ENCODE results near the gene GALR2. TPM values are rescaled to one million over a fixed set of nuclear protein-coding genes. Genes with fewer than 3 reads are reported as not detected.

The GALR2 gene
- total RNA-seq, 1 donor = not detected

GRCh38 chr17:76063875-76064546 is 10.6 kb upstream of the GALR2 start:
- no peak overlapping the region for H3K4me3 ChIP-seq (ENCODE audit: low read depth, low read length)
- DNase-seq (ENCODE audit: low read depth) = no peak
- TF ChIP-seq, protein P1, sequence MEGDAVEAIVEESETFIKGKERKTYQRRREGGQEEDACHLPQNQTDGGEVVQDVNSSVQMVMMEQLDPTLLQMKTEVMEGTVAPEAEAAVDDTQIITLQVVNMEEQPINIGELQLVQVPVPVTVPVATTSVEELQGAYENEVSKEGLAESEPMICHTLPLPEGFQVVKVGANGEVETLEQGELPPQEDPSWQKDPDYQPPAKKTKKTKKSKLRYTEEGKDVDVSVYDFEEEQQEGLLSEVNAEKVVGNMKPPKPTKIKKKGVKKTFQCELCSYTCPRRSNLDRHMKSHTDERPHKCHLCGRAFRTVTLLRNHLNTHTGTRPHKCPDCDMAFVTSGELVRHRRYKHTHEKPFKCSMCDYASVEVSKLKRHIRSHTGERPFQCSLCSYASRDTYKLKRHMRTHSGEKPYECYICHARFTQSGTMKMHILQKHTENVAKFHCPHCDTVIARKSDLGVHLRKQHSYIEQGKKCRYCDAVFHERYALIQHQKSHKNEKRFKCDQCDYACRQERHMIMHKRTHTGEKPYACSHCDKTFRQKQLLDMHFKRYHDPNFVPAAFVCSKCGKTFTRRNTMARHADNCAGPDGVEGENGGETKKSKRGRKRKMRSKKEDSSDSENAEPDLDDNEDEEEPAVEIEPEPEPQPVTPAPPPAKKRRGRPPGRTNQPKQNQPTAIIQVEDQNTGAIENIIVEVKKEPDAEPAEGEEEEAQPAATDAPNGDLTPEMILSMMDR (IDR thresholded peaks at IDR 0.05; ENCODE audit: insufficient read depth, low read length) = no peak

- TF ChIP-seq, protein P1 (IDR thresholded peaks at IDR 0.05; ENCODE audit: insufficient read depth, low read length) = no peak
- H3K4me3 ChIP-seq (ENCODE audit: low read depth, low read length) = no peak overlapping the region
- no peak for DNase-seq (ENCODE audit: low read depth)
These were observed 8.8 kb upstream of the GALR2 start for GRCh38 chr17:76065775-76066174.

DNA sequence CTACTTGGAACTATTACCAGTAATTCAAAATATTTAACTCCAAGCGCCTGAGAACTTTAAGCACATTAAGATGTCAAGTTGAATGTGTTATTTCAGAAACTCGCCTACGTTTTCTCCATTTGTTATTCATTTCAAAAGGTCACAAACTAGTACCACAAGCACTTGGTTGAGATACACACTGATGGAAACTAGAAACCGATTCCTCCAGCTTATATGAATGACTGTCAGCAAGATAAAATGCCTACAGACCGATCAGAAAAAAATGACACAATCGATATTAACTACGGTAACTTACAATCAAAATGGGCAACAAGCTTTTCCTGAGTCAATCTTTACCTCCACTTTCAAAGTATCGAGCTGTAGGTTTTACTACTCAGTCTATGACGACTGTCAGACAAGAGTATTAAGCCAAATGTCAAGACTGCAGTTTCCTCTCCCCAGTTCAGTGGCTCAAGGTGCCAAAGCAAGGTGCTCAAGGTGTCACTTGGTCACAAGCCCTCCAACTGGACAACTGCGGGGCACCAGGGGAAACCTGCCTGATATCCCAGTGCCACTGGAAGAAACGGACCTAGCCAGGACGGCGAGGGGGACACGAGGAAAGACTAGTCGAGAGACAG is 2.9 kb upstream of the GALR2 start:
- TF ChIP-seq, protein P1 (IDR thresholded peaks at IDR 0.05; ENCODE audit: insufficient read depth, low read length) = no peak
- H3K4me3 ChIP-seq (ENCODE audit: low read depth, low read length) = peak overlapping the region; percentile 98
- no peak for DNase-seq (ENCODE audit: low read depth)

DNA sequence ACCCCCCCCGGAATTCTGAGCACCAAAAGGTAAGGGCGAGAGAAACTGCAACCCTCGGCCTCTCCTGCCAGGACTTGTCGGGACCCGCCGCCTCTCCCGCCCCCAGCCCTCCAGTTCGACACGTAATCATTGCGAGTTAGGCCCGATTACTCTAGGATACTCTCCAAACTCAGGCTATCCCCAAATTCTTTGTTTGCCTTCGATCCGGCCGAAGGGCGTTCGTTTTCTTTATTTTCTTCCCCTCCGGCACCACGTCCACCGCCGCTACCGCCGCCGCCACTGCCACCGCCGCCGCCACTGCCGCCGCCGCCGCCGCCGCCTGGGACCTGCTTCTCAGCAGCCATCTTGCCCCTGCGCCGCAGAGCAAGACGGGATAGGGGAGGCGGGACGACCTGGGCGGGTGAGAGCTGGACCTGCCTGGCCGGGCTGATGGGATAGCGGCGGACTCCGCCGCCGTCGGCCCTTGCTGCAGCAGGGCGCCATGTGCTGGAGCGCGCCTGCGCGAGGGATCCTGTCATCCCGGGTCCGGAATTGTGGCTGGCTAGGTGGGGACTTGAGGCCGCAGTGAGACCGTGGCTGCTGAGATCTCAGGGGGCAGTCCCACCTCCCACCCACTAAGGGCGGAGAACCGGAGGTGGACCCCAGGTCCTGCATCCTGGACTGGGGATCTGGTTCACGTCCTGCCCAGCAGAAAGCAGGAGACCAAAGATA is 2.3 kb upstream of the GALR2 start, which contains the start of gene SRP68:
Gene SRP68 (minus strand): TSS at position 370 of the 711 bp plus-strand sequence. CDS start 26 bp downstream, at position 344.
- H3K4me3 ChIP-seq (ENCODE audit: low read depth, low read length) = peak within 1 kb of the TSS; percentile 98
- peak; percentile 85 for DNase-seq (ENCODE audit: low read depth)
- TF ChIP-seq, protein P1 (IDR thresholded peaks at IDR 0.05; ENCODE audit: insufficient read depth, low read length) = no peak

- no peak overlapping the region for H3K4me3 ChIP-seq (ENCODE audit: low read depth, low read length)
- no peak for DNase-seq (ENCODE audit: low read depth)
- TF ChIP-seq, protein P1 (IDR thresholded peaks at IDR 0.05; ENCODE audit: insufficient read depth, low read length) = no peak
These were observed 974 bp downstream of the GALR2 start for GRCh38 chr17:76075364-76076145.

DNA sequence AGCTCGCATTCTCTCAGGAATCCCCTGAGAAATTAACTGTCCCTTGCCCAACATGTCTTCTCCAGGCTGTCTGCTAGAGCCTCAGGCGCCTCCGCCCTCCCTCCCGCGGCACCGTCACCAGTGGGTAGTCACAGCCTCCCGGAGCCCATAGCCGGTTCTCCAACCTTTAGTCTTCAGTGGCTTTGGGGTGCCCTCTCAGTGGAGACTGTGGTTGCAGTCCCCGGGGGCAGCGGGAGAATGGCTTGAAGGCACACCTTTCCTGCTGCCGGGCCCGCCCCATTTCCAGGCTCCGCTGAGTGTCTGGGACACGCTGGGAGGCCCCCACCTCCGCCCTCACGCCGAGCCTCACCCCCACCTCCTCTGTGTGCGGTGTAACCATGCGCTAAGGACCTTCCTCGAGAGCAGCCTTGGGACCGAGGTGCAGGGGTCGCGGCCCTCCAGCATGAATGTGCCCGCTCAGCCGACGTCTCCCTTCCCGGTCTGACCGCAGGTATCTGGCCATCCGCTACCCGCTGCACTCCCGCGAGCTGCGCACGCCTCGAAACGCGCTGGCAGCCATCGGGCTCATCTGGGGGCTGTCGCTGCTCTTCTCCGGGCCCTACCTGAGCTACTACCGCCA is 1.7 kb downstream of the GALR2 start:
- no peak for DNase-seq (ENCODE audit: low read depth)
- TF ChIP-seq, protein P1 (IDR thresholded peaks at IDR 0.05; ENCODE audit: insufficient read depth, low read length) = no peak
- no peak overlapping the region for H3K4me3 ChIP-seq (ENCODE audit: low read depth, low read length)
